ENCODE data around the gene TMEM139. TPM values are rescaled to one million over a fixed set of nuclear protein-coding genes. Genes with fewer than 3 reads are reported as not detected.

TMEM139 gene
- total RNA-seq, 4 donors from 2014 or later: 2.2 to 11.1 TPM; not detected in 2

- peak in 1 of 2 donors; percentile 27 for DNase-seq
- Histone ChIP-seq H3K4me3 (no peak overlapping the region), H3K27me3 (no peaks in the 10 kb centered on the region), H3K27ac (peak overlapping the region in 1 of 2 donors; percentile 27), H3K4me1 (no peaks in the 10 kb centered on the region), H3K9me3 (no peaks in the 10 kb centered on the region), H3K36me3 (no peaks in the 10 kb centered on the region)
- TF ChIP-seq POLR2A (IDR thresholded peaks at IDR 0.05) (no peak), CTCF (IDR thresholded peaks at IDR 0.05) (no peak)
- intact Hi-C loops (cut with DNase I; ENCODE audit: low total_unique reads): no loop called here
These were observed 33.9 kb downstream of the TMEM139 start for GRCh38 chr7:143318661-143319060.

- no peak overlapping the region for H3K4me3 ChIP-seq
- H3K36me3 ChIP-seq: no peaks in the 10 kb centered on the region
- no peak overlapping the region for H3K27ac ChIP-seq
- no peaks in the 10 kb centered on the region for H3K9me3 ChIP-seq
- no peaks in the 10 kb centered on the region for H3K27me3 ChIP-seq
- TF ChIP-seq CTCF (IDR thresholded peaks at IDR 0.05) (no peak), POLR2A (IDR thresholded peaks at IDR 0.05) (no peak)
- intact Hi-C loops (cut with DNase I; ENCODE audit: low total_unique reads): no loop called here
- DNase-seq: no peak
- H3K4me1 ChIP-seq: no peaks in the 10 kb centered on the region
These were observed 35.9 kb downstream of the TMEM139 start for GRCh38 chr7:143320620-143321019.

- TF ChIP-seq CTCF (IDR thresholded peaks at IDR 0.05): no peak
- no peak for TF ChIP-seq POLR2A (IDR thresholded peaks at IDR 0.05)
- no peaks in the 10 kb centered on the region for H3K36me3 ChIP-seq
- no peak overlapping the region for H3K27ac ChIP-seq
- H3K27me3 ChIP-seq: no peaks in the 10 kb centered on the region
- DNase-seq: no peak
- no peaks in the 10 kb centered on the region for H3K4me1 ChIP-seq
- H3K4me3 ChIP-seq: no peak overlapping the region
- H3K9me3 ChIP-seq: no peaks in the 10 kb centered on the region
- intact Hi-C loops (cut with DNase I; ENCODE audit: low total_unique reads): no loop called here
These were observed 36.5 kb downstream of the TMEM139 start for GRCh38 chr7:143321242-143321641.

GRCh38 chr7:143321734-143322133, 37.0 kb downstream of the TMEM139 start:
- no peak for TF ChIP-seq POLR2A (IDR thresholded peaks at IDR 0.05)
- no peak for TF ChIP-seq CTCF (IDR thresholded peaks at IDR 0.05)
- H3K9me3 ChIP-seq: no peaks in the 10 kb centered on the region
- no peak overlapping the region for H3K4me3 ChIP-seq
- no peak overlapping the region for H3K27ac ChIP-seq
- intact Hi-C loops (cut with DNase I; ENCODE audit: low total_unique reads): no loop called here
- no peaks in the 10 kb centered on the region for H3K36me3 ChIP-seq
- DNase-seq: no peak
- no peaks in the 10 kb centered on the region for H3K4me1 ChIP-seq
- H3K27me3 ChIP-seq: no peaks in the 10 kb centered on the region

GRCh38 chr7:143322760-143323633, 38.2 kb downstream of the TMEM139 start:
- TF ChIP-seq POLR2A (IDR thresholded peaks at IDR 0.05) (no peak), CTCF (IDR thresholded peaks at IDR 0.05) (no peak)
- Histone ChIP-seq H3K27me3 (no peaks in the 10 kb centered on the region), H3K9me3 (no peaks in the 10 kb centered on the region), H3K36me3 (no peaks in the 10 kb centered on the region), H3K27ac (peak overlapping the region; percentile 40 to 56), H3K4me3 (no peak overlapping the region), H3K4me1 (no peaks in the 10 kb centered on the region)
- intact Hi-C loops (cut with DNase I; ENCODE audit: low total_unique reads): no loop called here
- peak in 1 of 2 donors; percentile 49 for DNase-seq
